ENCODE results near the gene JADE3. TPM values are rescaled to one million over a fixed set of nuclear protein-coding genes. Genes with fewer than 3 reads are reported as not detected.

Gene JADE3
- total and polyA plus RNA-seq, 2 experiments from 2014 or later, result 6.0 to 8.6 TPM

DNA sequence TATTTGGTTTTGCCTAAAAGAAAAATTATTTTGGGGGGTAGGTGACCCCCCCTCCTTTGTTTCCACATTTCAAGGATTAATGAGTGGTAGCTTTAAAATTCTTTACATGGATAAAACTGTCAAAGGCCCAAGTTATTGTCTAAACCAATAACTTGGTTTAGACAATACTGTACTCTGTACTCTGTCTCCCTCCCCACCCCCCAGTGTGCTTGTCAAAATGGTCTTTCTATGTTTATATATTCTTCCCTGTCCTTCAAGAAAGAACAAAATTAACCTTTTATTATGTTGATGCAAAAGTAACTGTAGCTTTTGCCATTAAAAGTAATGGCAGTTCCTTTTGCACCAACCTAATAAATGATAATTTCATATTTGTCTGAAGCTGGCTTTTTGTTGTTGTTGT, 156.5 kb downstream of the JADE3 start:
- Histone ChIP-seq H3K27ac (no peak overlapping the region), H3K27me3 (no peaks in the 10 kb centered on the region), H3K4me1 (ENCODE audit: low read depth) (no peaks in the 10 kb centered on the region), H3K4me3 (no peak overlapping the region), H3K9me3 (ENCODE audit: low read depth) (no peaks in the 10 kb centered on the region), H3K36me3 (no peaks in the 10 kb centered on the region)
- DNase-seq (ENCODE audit: low read depth in 1 of 2, low spot score in 1 of 2), result no peak
- TF ChIP-seq, protein P1, sequence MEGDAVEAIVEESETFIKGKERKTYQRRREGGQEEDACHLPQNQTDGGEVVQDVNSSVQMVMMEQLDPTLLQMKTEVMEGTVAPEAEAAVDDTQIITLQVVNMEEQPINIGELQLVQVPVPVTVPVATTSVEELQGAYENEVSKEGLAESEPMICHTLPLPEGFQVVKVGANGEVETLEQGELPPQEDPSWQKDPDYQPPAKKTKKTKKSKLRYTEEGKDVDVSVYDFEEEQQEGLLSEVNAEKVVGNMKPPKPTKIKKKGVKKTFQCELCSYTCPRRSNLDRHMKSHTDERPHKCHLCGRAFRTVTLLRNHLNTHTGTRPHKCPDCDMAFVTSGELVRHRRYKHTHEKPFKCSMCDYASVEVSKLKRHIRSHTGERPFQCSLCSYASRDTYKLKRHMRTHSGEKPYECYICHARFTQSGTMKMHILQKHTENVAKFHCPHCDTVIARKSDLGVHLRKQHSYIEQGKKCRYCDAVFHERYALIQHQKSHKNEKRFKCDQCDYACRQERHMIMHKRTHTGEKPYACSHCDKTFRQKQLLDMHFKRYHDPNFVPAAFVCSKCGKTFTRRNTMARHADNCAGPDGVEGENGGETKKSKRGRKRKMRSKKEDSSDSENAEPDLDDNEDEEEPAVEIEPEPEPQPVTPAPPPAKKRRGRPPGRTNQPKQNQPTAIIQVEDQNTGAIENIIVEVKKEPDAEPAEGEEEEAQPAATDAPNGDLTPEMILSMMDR (IDR thresholded peaks at IDR 0.05; ENCODE audit: low read depth, low read length), result no peak

DNA sequence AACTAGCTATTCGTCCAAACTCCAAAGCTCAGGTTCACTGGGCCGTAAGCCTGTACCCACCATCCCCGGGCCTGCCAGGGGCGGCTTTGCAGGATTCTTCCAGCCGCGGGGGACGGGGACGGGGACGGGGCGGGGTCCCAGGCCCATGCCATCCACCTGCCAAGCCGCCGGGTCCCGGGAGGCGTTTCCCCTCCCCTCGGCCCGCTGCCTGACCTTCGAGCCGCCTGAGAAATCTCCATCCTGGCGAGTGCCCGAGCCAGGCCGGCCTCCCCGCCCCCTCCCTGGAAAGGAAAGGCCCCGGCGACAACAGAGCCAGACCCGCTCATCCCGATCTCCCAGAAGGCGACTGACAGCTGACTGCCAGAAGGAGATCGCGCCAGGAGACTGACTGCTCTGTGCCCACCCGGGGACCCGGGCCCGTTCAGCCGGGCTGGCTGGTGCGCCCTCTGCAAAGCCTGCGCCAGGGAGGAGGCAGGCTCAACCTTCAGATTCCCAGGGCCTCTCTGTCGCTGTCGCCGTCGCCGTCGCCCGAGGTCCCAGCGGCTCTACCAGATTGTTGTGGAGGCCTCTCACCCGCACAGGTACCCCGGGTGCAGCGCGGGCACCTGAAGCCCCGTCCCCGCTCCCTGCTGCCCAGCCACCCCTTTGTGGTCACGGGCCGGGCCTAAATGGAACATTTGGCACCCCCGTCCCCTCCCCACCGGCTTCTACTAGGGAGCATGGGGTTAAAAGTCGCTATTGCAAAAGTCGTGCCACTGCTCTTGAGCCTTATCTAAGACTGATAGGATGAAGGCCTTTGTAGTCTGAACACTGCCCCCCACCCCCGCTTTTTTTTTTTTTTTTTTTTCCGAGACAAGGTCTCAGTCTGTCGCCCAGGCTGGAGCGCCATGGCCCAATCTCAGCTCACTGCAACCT, 166.2 kb downstream of the JADE3 start, which contains the start of gene RGN:
TSS of gene RGN (plus strand) at position 315 of the 915 bp plus-strand sequence. CDS start 2,702 bp downstream, outside the sequence.
- no peak within 1 kb of the TSS for H3K4me3 ChIP-seq
- H3K27ac ChIP-seq, result peak within 1 kb of the TSS; percentile 71
- no peaks in the 10 kb centered on the region for H3K36me3 ChIP-seq
- peak in 1 of 2 donors; percentile 48 for DNase-seq (ENCODE audit: low read depth in 1 of 2, low spot score in 1 of 2)
- H3K9me3 ChIP-seq (ENCODE audit: low read depth), result no peaks in the 10 kb centered on the region
- TF ChIP-seq, protein P1 (IDR thresholded peaks at IDR 0.05; ENCODE audit: low read depth, low read length), result no peak
- peaks cover 4% of the 10 kb centered on the region for H3K4me1 ChIP-seq (ENCODE audit: low read depth)
- H3K27me3 ChIP-seq, result no peaks in the 10 kb centered on the region

GRCh38 chrX:47080215-47080914, 168.1 kb downstream of the JADE3 start:
- peak overlapping the region; percentile 58 for H3K27ac ChIP-seq
- H3K27me3 ChIP-seq, result no peaks in the 10 kb centered on the region
- peaks cover 4% of the 10 kb centered on the region for H3K4me1 ChIP-seq (ENCODE audit: low read depth)
- H3K4me3 ChIP-seq, result no peak overlapping the region
- no peak for DNase-seq (ENCODE audit: low read depth in 1 of 2, low spot score in 1 of 2)
- H3K9me3 ChIP-seq (ENCODE audit: low read depth), result no peaks in the 10 kb centered on the region
- no peaks in the 10 kb centered on the region for H3K36me3 ChIP-seq
- TF ChIP-seq, protein P1 (IDR thresholded peaks at IDR 0.05; ENCODE audit: low read depth, low read length), result no peak

- H3K4me1 ChIP-seq (ENCODE audit: low read depth), result peaks cover 4% of the 10 kb centered on the region
- H3K4me3 ChIP-seq, result no peak overlapping the region
- H3K27ac ChIP-seq, result no peak overlapping the region
- H3K36me3 ChIP-seq, result no peaks in the 10 kb centered on the region
- H3K27me3 ChIP-seq, result no peaks in the 10 kb centered on the region
- H3K9me3 ChIP-seq (ENCODE audit: low read depth), result no peaks in the 10 kb centered on the region
- TF ChIP-seq, protein P1 (IDR thresholded peaks at IDR 0.05; ENCODE audit: low read depth, low read length), result no peak
- no peak for DNase-seq (ENCODE audit: low read depth in 1 of 2, low spot score in 1 of 2)
Measured at GRCh38 chrX:47080915-47081236, 168.7 kb downstream of the JADE3 start.

DNA sequence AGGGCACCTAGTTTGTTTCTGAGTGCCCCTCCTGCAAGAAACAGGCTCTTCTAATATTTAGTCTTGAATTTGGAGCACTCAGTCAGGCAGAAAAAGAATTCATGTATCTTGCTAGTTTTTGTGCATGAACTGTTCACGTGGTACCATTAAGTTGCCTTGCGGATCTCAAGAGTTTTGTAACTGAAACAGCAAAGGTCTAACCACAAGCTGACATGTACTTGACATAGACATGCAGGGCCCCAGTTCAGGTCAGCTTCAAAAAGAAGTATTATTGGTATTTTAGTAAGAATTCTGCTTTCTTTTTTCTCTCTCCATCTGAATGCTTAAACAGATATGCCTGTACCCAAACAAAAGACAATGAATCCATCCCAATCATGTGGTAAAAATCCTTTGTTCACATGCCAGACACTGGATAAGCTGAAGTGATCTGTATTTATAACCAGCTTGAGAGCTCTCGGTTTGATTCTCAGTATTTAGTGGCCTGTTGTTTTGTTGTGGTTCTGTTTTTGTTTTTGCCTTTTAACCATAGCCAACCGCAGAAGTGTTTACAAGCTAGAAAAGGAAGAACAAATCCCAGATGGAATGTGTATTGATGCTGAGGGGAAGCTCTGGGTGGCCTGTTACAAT, 179.0 kb downstream of the JADE3 start:
- peak in 1 of 2 donors; percentile 20 for DNase-seq (ENCODE audit: low read depth in 1 of 2, low spot score in 1 of 2)
- Histone ChIP-seq H3K36me3 (no peaks in the 10 kb centered on the region), H3K27me3 (no peaks in the 10 kb centered on the region), H3K4me1 (ENCODE audit: low read depth) (no peaks in the 10 kb centered on the region), H3K9me3 (ENCODE audit: low read depth) (no peaks in the 10 kb centered on the region), H3K4me3 (no peak overlapping the region), H3K27ac (peak overlapping the region; percentile 45)
- TF ChIP-seq, protein P1 (IDR thresholded peaks at IDR 0.05; ENCODE audit: low read depth, low read length), result no peak
